GM19452 (cell line): ENCODE measurements around the gene PLCH2.

Experiments
- ATAC-seq: cut with Tn5 transposase; IDR thresholded peaks from one replicate; pipeline ENCODE4 v1.9.1; 2021; ENCODE audit not compliant: unreplicated experiment

The PLCH2 gene

DNA sequence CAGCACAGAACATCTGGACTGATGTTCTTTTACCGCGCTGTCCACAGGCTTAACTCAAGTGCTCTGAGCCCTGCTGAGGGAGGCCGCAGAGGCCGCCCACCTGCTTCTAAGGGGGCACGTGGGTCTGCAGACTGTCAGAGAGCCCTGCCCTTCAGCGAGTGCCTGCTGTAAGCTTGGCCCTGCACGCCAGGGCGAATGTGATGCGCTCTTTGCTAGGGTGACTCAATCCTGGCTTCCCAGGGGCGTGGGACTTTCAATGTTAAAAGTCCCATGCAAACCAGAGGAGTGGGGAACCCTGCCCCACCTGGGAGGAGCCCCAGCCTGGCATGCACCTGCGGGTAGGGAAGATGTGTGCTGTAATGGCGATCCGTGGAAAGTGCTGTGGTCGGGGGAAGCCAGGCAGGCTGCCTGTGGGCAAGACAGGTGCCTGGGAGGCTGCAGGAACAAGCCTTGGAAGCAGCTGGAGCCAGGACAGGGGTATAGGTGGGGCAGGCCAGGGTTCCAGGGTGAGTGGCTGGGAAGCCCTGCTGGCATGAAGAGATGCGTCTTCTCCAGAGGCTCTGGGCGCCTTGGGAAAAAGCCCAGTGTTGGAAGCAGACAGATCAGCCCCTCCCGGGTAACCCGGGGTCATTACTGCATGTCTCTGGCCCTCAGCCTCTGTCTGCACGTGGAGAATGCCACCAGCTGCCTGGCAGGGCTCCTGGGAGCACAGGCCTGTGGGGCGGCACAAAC lies 50.9 kb downstream of the PLCH2 start:
- ATAC-seq = peak; percentile 20

DNA sequence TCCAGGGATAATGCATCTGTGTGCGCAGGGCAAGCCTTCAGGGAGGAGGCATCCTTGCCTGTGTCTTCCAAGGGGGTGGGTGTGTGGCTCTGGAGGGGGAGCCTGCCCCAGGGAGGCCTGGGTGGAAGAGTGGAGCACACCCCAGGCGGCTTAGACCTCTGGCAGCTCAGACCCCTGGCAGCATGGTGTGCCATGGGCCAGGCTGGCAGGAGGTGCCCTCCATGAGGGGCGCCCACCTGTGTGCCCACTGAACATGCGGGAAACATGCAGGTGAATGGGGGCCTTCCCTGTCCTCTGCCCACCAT lies 51.4 kb downstream of the PLCH2 start:
- ATAC-seq = no peak

DNA sequence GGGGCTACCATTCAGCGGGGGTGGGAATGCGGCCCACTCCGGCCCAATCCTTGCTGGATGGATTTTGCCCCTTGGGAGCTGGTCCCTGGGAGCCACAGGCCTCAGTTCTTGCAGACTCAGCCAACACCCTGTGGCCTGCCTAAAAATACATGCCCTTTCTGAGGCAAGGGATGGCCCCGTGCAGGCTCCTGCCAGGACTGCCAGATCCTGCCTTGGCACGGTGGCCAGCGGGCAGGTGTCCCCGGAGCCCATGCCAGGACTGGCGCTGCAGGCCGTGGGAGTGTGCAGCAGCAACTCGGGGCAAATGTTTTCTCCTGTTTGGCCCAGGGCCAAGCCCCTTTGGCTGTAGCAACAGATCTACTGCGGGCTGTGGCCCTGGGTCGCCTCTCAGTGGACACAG lies 51.9 kb downstream of the PLCH2 start:
- no peak for ATAC-seq

DNA sequence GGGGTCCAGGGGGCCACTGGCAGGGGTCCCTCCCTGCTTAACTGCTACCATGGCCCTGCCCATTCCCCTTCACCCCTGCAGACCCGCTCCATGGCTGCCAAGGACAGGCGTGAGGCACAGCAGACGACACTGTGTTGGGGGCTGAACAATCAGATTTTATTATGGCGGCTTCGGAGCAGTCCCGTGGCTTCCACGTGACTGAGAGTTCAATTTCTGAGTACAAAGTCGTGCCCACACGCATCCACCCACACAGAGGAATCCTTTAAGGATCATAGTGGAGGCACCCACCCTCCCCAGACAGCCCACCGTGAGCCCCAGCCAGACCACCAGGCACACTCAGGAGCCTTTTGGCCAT lies 52.5 kb downstream of the PLCH2 start:
- no peak for ATAC-seq

GRCh38 chr1:2528966-2529783 lies 53.1 kb downstream of the PLCH2 start:
- no peak for ATAC-seq

DNA sequence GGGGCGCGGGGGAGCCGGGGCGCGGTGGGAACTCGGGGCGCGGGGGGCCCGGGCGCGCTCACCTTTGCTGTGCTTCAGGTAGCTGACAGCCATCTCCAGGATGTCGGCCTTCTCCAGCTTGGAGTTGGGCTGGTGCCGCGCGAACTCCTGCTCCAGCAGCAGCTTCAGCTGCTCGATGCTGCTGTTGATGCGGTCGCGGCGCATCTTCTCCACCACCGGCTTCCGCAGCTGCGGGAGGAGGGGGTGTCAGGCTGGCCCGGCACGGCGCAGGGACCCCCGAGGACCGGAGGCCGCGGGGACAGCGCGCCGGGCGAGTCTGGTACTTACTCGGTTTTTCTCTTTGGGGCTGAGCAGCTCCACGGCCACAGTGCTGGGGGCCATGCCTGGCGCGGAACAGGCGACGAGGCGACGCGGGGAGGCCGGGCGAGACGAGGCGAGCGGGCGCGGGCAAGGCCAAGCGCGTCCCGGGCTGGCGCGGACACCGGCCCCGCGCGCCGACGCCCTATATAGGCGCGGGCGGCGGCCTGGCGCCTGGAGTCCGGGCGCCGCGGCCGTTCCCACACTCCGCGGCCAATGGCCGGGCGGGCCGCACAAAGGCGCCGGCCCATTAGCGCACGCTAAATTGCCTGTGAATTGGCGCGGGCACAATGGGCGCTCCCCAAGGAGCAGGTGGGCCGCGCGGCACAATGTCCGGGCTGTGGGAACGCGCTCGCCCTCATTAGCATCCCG lies 53.9 kb downstream of the PLCH2 start, which contains the start of gene HES5:
Gene HES5 (minus strand): TSS at position 480 of the 729 bp plus-strand sequence. CDS start 99 bp downstream, at position 381.
- ATAC-seq = no peak

- no peak for ATAC-seq
Measured at GRCh38 chr1:2530513-2531361, 54.6 kb downstream of the PLCH2 start.

- ATAC-seq = no peak
Measured at GRCh38 chr1:2532485-2533160, 56.5 kb downstream of the PLCH2 start.

GRCh38 chr1:2533365-2533764 lies 57.3 kb downstream of the PLCH2 start:
- no peak for ATAC-seq

GRCh38 chr1:2534315-2534686 lies 58.2 kb downstream of the PLCH2 start:
- ATAC-seq = no peak

- ATAC-seq = no peak
Measured at GRCh38 chr1:2534687-2535441, 58.8 kb downstream of the PLCH2 start.

GRCh38 chr1:2535455-2535854 lies 59.4 kb downstream of the PLCH2 start:
- no peak for ATAC-seq

GRCh38 chr1:2535981-2536380 lies 59.9 kb downstream of the PLCH2 start:
- no peak for ATAC-seq

DNA sequence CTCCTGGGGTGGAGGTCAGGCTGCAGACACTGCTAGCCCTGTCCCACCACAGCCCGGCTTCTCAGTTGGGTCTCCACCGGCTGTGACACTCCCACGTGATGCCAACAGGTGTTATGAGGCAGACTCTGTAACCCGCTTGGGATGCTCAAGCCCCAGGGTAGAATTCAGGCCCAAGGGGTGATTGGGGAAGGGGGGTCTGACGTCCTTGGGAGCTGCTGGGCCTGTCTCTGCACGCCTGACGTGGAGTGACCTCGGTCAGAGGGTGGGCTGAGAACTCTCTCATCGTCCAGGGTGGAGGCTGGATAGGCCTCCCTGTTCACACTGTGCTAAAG lies 61.7 kb downstream of the PLCH2 start:
- ATAC-seq = no peak

GRCh38 chr1:2538376-2538775 lies 62.3 kb downstream of the PLCH2 start:
- ATAC-seq = no peak

- ATAC-seq = no peak
Measured at GRCh38 chr1:2538872-2539271, 62.8 kb downstream of the PLCH2 start.

DNA sequence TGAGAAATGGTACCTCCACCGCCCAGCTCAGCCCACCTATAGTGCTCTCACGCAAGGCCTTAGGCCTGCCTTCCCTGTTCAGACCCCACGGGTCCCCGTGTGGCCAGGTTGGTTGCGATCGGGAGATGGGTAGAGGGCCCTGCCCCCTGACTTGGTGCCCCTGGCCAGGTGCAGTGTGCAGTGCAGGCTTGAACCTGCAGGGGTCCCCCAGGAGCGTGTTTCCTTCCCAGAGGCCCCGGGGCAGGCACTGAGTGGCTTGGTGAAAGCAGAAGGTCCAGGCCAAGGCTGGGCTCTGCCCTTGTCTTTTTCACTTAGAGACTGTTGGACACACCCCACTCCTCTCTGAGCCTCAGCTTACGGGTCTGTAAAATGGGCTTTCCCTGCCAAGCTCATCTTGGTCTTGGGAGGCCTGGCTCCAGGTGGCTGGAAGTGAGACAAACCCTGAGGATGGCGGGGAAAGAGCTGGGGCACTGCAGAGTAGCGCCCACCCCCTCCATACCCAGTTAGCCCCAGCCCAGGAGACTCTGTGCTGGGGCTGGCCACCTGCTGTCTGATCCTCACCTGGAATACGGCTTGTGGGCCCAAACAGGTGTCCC lies 63.3 kb downstream of the PLCH2 start:
- ATAC-seq = no peak

- ATAC-seq = no peak
Measured at GRCh38 chr1:2540816-2541492, 64.9 kb downstream of the PLCH2 start.
